ENCODE data around the gene GRAMD4.

GRAMD4 gene

DNA sequence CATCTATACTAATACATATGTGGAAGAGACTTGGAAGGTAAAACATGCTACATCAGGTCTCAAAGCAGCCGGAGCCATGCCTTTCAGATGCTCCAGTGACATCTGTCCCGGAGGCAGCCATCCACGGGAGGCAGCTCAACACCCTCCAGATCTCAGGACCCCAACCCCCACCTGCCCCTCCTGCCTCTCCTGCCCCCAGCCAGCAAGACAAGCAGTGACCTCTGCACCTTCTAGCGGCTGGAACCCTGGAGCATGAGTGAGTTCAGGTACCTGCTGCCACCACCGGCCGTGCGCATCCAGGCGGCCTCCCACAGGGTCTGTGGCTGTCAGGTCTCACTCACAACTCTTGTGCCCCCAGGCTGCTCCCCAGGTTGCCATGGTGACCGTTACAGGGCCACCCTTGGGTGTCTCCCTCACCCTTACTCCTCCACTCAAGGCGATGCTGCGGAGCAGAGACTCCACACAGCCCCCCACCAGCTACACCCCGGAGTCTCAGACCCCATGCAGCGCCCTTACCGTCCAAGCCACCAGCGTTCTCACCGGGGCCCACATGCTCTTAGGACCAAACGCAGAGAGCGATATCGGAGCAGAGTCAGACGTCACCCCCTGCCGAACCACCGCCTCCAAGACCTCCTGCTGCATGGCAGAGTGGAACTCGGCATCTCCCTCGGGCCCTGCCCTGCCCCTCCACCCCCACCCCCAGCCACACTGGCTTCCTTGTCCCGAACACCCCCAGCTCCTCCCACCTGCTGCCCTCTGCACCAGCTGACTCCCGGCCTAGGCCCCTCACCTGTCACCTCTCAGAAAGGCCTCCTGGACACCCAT, 83.2 kb downstream of the GRAMD4 start:
- DNase-seq (ENCODE audit: low spot score): no peak
- in situ Hi-C loops (cut with MboI; ENCODE audit: low pct_unique_long_range_greater_than_20kb, low sequenced_read_pairs, unreplicated experiment): no loop called here
- TF ChIP-seq, protein P1, sequence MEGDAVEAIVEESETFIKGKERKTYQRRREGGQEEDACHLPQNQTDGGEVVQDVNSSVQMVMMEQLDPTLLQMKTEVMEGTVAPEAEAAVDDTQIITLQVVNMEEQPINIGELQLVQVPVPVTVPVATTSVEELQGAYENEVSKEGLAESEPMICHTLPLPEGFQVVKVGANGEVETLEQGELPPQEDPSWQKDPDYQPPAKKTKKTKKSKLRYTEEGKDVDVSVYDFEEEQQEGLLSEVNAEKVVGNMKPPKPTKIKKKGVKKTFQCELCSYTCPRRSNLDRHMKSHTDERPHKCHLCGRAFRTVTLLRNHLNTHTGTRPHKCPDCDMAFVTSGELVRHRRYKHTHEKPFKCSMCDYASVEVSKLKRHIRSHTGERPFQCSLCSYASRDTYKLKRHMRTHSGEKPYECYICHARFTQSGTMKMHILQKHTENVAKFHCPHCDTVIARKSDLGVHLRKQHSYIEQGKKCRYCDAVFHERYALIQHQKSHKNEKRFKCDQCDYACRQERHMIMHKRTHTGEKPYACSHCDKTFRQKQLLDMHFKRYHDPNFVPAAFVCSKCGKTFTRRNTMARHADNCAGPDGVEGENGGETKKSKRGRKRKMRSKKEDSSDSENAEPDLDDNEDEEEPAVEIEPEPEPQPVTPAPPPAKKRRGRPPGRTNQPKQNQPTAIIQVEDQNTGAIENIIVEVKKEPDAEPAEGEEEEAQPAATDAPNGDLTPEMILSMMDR (IDR thresholded peaks at IDR 0.05; ENCODE audit: extremely low read depth, insufficient read depth, missing control alignments): no peak

DNA sequence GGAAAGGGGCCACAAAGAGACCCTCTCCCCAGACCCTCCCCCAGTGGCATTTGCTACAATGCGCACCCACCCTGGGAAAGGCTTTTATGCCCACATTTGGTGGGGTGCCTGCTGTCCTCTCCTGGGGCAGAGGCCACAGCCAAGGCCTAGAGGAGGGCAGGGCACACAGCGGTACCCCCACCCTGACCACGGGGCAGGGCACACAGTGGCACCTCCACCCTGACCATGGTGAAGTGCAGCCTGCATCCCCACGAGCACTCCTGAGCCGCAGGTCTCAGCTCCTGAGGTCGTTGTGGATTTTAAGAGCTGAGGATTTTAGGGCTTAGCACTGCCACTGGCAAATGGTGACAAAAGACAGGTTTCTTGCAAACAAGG, 83.8 kb downstream of the GRAMD4 start:
- TF ChIP-seq, protein P1 (IDR thresholded peaks at IDR 0.05; ENCODE audit: extremely low read depth, insufficient read depth, missing control alignments): no peak
- DNase-seq (ENCODE audit: low spot score): no peak
- in situ Hi-C loops (cut with MboI; ENCODE audit: low pct_unique_long_range_greater_than_20kb, low sequenced_read_pairs, unreplicated experiment): no loop called here

DNA sequence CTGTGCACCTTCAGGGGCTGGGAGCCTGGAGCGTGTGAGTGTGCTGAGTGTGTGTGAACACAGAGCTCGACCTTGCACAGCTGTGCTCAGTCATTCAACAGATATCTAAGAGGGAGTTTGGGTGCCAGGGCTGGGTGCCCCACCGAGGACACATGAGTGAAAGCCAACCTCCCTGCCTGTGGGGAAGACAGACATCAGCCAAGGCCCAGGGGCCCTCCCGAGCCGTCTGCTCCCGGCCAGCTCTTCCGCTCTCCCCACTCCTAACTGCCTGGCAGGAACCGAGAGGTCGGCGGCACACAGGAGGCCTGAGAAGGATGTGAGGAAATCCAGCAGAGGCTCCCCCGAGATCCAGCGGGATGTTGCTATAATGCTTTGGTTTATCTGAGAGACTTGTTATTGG, 85.9 kb downstream of the GRAMD4 start:
- in situ Hi-C loops (cut with MboI; ENCODE audit: low pct_unique_long_range_greater_than_20kb, low sequenced_read_pairs, unreplicated experiment): no loop called here
- DNase-seq (ENCODE audit: low spot score): no peak
- TF ChIP-seq, protein P1 (IDR thresholded peaks at IDR 0.05; ENCODE audit: extremely low read depth, insufficient read depth, missing control alignments): no peak

DNA sequence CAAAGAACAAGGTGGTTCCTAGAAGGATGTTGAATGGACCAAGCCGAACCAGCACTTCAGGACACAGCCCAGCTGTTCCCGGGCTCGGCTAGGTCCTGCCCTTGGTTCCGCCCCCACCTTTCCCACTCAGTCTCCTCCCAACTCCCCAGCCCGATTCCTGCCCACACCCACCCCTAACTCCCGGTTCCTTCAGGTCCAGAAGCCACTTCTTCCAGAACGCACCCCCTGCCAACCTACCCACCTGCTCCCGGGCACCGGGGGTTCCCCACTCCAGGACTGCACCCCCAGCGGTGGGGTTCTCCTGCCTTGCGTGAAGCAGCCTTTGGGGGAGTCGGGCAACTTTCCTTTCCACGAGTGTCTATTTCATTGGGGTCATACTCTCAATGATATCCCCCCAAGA, 87.1 kb downstream of the GRAMD4 start:
- TF ChIP-seq, protein P1 (IDR thresholded peaks at IDR 0.05; ENCODE audit: extremely low read depth, insufficient read depth, missing control alignments): no peak
- in situ Hi-C loops (cut with MboI; ENCODE audit: low pct_unique_long_range_greater_than_20kb, low sequenced_read_pairs, unreplicated experiment): no loop called here
- no peak for DNase-seq (ENCODE audit: low spot score)

DNA sequence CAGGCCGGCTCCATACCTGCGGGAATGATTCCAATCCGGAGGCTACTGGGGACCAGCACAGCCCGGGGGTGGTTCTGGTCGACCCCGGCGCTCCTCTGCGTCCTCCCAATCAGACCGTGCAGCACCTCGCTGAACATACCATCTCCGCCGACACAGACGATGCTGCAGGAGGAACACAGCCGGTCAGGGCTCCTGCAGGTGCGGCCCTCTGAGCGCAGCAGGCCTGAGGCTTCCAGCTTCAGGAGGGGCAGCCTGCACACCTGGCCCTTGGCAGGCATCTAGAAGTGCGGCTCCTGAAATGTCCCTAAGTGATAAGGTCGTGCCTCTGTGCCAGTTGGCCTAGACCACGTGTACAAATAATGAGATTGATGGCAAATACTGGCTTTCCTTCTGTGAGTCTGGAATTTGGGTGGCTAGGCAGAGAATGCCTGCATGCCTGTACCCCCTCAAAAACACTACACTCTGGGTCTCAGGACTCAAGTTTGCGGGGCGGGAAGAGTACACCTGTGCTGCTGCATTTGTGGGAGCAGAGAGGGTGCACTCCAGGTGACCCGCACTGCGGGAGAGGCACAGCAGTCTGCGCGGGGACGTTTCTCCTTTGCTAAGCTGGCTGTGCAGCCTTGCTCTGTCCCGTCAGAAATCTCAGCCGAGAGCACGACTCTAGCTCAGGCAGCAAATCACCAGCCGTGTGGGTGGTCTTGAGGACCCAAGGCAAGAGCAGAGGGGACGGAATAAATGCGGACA, 87.8 kb downstream of the GRAMD4 start:
- no peak for DNase-seq (ENCODE audit: low spot score)
- TF ChIP-seq, protein P1 (IDR thresholded peaks at IDR 0.05; ENCODE audit: extremely low read depth, insufficient read depth, missing control alignments): no peak
- in situ Hi-C loops (cut with MboI; ENCODE audit: low pct_unique_long_range_greater_than_20kb, low sequenced_read_pairs, unreplicated experiment): no loop called here

DNA sequence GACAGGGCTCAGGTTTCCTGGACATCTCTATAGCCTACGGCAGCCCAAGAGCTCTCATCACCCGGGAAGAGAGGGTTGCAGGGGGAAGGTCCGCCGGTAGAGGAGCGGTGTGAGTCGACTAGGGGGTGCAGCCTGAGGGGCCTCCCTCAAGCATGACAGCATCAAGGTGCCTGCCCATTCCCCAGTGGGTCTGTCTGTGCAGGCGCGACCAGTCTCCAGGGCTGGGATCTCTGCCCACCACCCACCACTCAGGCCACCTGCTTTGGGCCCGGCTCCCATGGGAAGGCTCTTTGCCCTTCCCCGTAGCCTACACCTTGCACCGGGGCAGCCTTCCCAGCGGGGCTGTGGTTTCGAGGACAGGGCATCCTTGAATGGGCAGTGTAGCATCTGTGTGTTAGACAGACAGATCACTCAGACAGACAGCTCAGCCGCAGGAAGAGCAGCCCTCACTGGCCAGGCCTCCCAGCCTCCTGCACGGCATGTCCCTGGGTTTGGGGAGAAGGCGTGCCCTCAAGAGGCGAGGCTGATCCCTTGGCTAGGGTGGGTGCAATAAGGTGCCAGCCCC, 88.7 kb downstream of the GRAMD4 start:
- TF ChIP-seq, protein P1 (IDR thresholded peaks at IDR 0.05; ENCODE audit: extremely low read depth, insufficient read depth, missing control alignments): no peak
- in situ Hi-C loops (cut with MboI; ENCODE audit: low pct_unique_long_range_greater_than_20kb, low sequenced_read_pairs, unreplicated experiment): no loop called here

More for the DNA sequence above, 88.7 kb downstream of the GRAMD4 start:
- DNase-seq (ENCODE audit: low spot score): no peak

Data from GM13977 (cell line).